Stimulated activated CD8-positive, alpha-beta memory T cell treated with anti-CD3 and anti-CD28 coated beads, Interleukin-7, amount 100 ng/mL, for 4 hours (primary cell): ENCODE results near the gene SYMPK.
"Not testable (repeated sequence)": the region's sequence is repeated elsewhere in the genome, so short reads cannot be mapped to it uniquely, and the experiment has no call there.

Source experiments
- DNase-seq, 2 donors: peaks; one replicate each; pipeline ENCODE4 v3.0.0-alpha.2; 2020; ENCODE audit warnings: low read depth in 2 of 2

The SYMPK gene

GRCh38 chr19:45804140-45804958 is 58.6 kb downstream of the SYMPK start:
- no peak for DNase-seq

- no peak for DNase-seq
These were observed 61.3 kb downstream of the SYMPK start for GRCh38 chr19:45801603-45802175.

GRCh38 chr19:45800070-45800553 is 62.8 kb downstream of the SYMPK start:
- DNase-seq: no peak

GRCh38 chr19:45799541-45799940 is 63.4 kb downstream of the SYMPK start:
- not testable (repeated sequence) for DNase-seq

GRCh38 chr19:45798995-45799517 is 63.9 kb downstream of the SYMPK start:
- DNase-seq: peak; percentile 34 to 35

GRCh38 chr19:45794627-45795026 is 68.3 kb downstream of the SYMPK start:
- no peak for DNase-seq

- no peak for DNase-seq
These were observed 69.1 kb downstream of the SYMPK start for GRCh38 chr19:45793876-45794275.

- no peak for DNase-seq
These were observed 69.8 kb downstream of the SYMPK start for GRCh38 chr19:45793178-45793564.

GRCh38 chr19:45792470-45793177 is 70.3 kb downstream of the SYMPK start, which contains the start of gene DMWD:
Gene DMWD (minus strand): TSS chr19:45792845. CDS start chr19:45792756, 89 bp downstream.
- DNase-seq: peak; percentile 99

GRCh38 chr19:45791744-45792469 is 71.0 kb downstream of the SYMPK start:
- DNase-seq: no peak

GRCh38 chr19:45790942-45791341 is 72.0 kb downstream of the SYMPK start:
- no peak for DNase-seq

- DNase-seq: no peak
These were observed 73.7 kb downstream of the SYMPK start for GRCh38 chr19:45789035-45789786.

- DNase-seq: no peak
These were observed 76.4 kb downstream of the SYMPK start for GRCh38 chr19:45786533-45786894.

- no peak for DNase-seq
These were observed 77.0 kb downstream of the SYMPK start for GRCh38 chr19:45785781-45786532.

GRCh38 chr19:45785097-45785496 is 77.8 kb downstream of the SYMPK start:
- no peak for DNase-seq

- DNase-seq: no peak
These were observed 78.9 kb downstream of the SYMPK start for GRCh38 chr19:45784096-45784495.

GRCh38 chr19:45782820-45783785 is 79.8 kb downstream of the SYMPK start:
- no peak for DNase-seq

GRCh38 chr19:45782162-45782691 is 80.7 kb downstream of the SYMPK start, which contains the start of gene DMPK:
Gene DMPK (minus strand): TSS chr19:45782490. CDS start chr19:45782352, 138 bp downstream.
- DNase-seq: no peak
